ENCODE data around the gene HAGH.

HAGH gene

GRCh38 chr16:1789643-1790045 is 37.0 kb downstream of the HAGH start:
- Histone ChIP-seq H3K4me3 (replicated peaks; ENCODE audit: low read depth, low read length) (no peak overlapping the region), H3K27me3 (replicated peaks; ENCODE audit: control insufficient read depth, insufficient read depth, low read length) (no peaks in the 10 kb centered on the region), H3K36me3 (ENCODE audit: control insufficient read depth, insufficient read depth, low read length) (peaks cover 13% of the 10 kb centered on the region)
- TF ChIP-seq, protein P1, sequence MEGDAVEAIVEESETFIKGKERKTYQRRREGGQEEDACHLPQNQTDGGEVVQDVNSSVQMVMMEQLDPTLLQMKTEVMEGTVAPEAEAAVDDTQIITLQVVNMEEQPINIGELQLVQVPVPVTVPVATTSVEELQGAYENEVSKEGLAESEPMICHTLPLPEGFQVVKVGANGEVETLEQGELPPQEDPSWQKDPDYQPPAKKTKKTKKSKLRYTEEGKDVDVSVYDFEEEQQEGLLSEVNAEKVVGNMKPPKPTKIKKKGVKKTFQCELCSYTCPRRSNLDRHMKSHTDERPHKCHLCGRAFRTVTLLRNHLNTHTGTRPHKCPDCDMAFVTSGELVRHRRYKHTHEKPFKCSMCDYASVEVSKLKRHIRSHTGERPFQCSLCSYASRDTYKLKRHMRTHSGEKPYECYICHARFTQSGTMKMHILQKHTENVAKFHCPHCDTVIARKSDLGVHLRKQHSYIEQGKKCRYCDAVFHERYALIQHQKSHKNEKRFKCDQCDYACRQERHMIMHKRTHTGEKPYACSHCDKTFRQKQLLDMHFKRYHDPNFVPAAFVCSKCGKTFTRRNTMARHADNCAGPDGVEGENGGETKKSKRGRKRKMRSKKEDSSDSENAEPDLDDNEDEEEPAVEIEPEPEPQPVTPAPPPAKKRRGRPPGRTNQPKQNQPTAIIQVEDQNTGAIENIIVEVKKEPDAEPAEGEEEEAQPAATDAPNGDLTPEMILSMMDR (IDR thresholded peaks at IDR 0.05; ENCODE audit: insufficient read depth, low read length, poor library complexity, severe bottlenecking): no peak
- peak; percentile 6 for DNase-seq (ENCODE audit: extremely low read depth, insufficient read length)

GRCh38 chr16:1788708-1789100 is 37.9 kb downstream of the HAGH start:
- H3K36me3 ChIP-seq (ENCODE audit: control insufficient read depth, insufficient read depth, low read length): peaks cover 13% of the 10 kb centered on the region
- no peaks in the 10 kb centered on the region for H3K27me3 ChIP-seq (replicated peaks; ENCODE audit: control insufficient read depth, insufficient read depth, low read length)
- peak; percentile 4 for DNase-seq (ENCODE audit: extremely low read depth, insufficient read length)
- TF ChIP-seq, protein P1 (IDR thresholded peaks at IDR 0.05; ENCODE audit: insufficient read depth, low read length, poor library complexity, severe bottlenecking): no peak
- no peak overlapping the region for H3K4me3 ChIP-seq (replicated peaks; ENCODE audit: low read depth, low read length)

DNA sequence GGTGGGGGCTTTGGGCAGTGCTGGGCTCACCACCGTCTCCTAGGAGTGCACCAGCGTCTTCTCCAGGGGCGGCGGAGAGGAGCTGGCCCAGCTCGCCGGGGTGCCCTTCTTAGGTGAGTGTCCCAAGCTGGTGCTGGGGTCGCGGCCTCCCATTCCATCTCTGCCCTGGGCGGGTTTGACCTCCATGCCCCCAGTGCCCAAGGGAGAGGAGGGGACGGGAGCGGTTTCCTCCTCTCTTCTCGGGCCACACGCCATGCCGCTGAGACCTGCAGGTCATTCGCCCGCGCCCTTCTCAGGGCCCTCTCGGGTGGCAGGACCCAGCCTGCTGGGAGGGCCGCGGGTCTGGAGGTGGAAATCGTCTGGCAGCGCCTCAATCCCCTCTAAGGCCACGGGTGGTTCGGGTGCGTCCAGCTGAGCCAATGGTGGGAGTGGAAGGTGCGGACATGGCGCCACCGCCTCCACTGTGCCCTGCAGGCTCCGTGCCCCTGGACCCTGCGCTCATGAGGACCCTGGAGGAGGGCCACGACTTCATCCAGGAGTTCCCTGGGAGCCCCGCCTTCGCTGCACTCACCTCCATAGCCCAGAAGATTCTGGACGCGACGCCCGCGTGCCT is 38.4 kb downstream of the HAGH start:
- Histone ChIP-seq H3K4me3 (replicated peaks; ENCODE audit: low read depth, low read length) (no peak overlapping the region), H3K36me3 (ENCODE audit: control insufficient read depth, insufficient read depth, low read length) (peaks cover 13% of the 10 kb centered on the region), H3K27me3 (replicated peaks; ENCODE audit: control insufficient read depth, insufficient read depth, low read length) (no peaks in the 10 kb centered on the region)
- DNase-seq (ENCODE audit: extremely low read depth, insufficient read length): peak; percentile 7
- TF ChIP-seq, protein P1 (IDR thresholded peaks at IDR 0.05; ENCODE audit: insufficient read depth, low read length, poor library complexity, severe bottlenecking): no peak

GRCh38 chr16:1787322-1788094 is 39.1 kb downstream of the HAGH start:
- TF ChIP-seq, protein P1 (IDR thresholded peaks at IDR 0.05; ENCODE audit: insufficient read depth, low read length, poor library complexity, severe bottlenecking): no peak
- H3K4me3 ChIP-seq (replicated peaks; ENCODE audit: low read depth, low read length): no peak overlapping the region
- H3K36me3 ChIP-seq (ENCODE audit: control insufficient read depth, insufficient read depth, low read length): peaks cover 13% of the 10 kb centered on the region
- H3K27me3 ChIP-seq (replicated peaks; ENCODE audit: control insufficient read depth, insufficient read depth, low read length): no peaks in the 10 kb centered on the region
- DNase-seq (ENCODE audit: extremely low read depth, insufficient read length): peak; percentile 9

- Histone ChIP-seq H3K4me3 (replicated peaks; ENCODE audit: low read depth, low read length) (no peak overlapping the region), H3K27me3 (replicated peaks; ENCODE audit: control insufficient read depth, insufficient read depth, low read length) (no peaks in the 10 kb centered on the region), H3K36me3 (ENCODE audit: control insufficient read depth, insufficient read depth, low read length) (peaks cover 13% of the 10 kb centered on the region)
- TF ChIP-seq, protein P1 (IDR thresholded peaks at IDR 0.05; ENCODE audit: insufficient read depth, low read length, poor library complexity, severe bottlenecking): no peak
- no peak for DNase-seq (ENCODE audit: extremely low read depth, insufficient read length)
Measured at GRCh38 chr16:1787056-1787321, 39.6 kb downstream of the HAGH start.
